ENCODE measurements around the gene SPATA18.

SPATA18 gene

GRCh38 chr4:52107336-52107735 is 56.2 kb downstream of the SPATA18 start:
- no peak for TF ChIP-seq CTCF (conservative IDR thresholded peaks at IDR 0.05; ENCODE audit: control insufficient read depth, insufficient read depth, low read depth, low read length)
- no peak overlapping the region for H3K4me3 ChIP-seq (ENCODE audit: control insufficient read depth, low read depth, low read length)
- peak; percentile 59 for DNase-seq (ENCODE audit: low read depth)

GRCh38 chr4:52107745-52108144 is 56.6 kb downstream of the SPATA18 start:
- TF ChIP-seq CTCF (conservative IDR thresholded peaks at IDR 0.05; ENCODE audit: control insufficient read depth, insufficient read depth, low read depth, low read length) = peak; percentile 33
- no peak overlapping the region for H3K4me3 ChIP-seq (ENCODE audit: control insufficient read depth, low read depth, low read length)
- peak; percentile 25 for DNase-seq (ENCODE audit: low read depth)

- TF ChIP-seq CTCF (conservative IDR thresholded peaks at IDR 0.05; ENCODE audit: control insufficient read depth, insufficient read depth, low read depth, low read length) = no peak
- DNase-seq (ENCODE audit: low read depth) = peak; percentile 77
- H3K4me3 ChIP-seq (ENCODE audit: control insufficient read depth, low read depth, low read length) = no peak overlapping the region
These were observed 59.1 kb downstream of the SPATA18 start for GRCh38 chr4:52110171-52110570.

GRCh38 chr4:52111995-52112394 is 60.9 kb downstream of the SPATA18 start:
- DNase-seq (ENCODE audit: low read depth) = peak; percentile 75
- H3K4me3 ChIP-seq (ENCODE audit: control insufficient read depth, low read depth, low read length) = no peak overlapping the region
- TF ChIP-seq CTCF (conservative IDR thresholded peaks at IDR 0.05; ENCODE audit: control insufficient read depth, insufficient read depth, low read depth, low read length) = no peak

GRCh38 chr4:52112411-52112810 is 61.3 kb downstream of the SPATA18 start:
- no peak overlapping the region for H3K4me3 ChIP-seq (ENCODE audit: control insufficient read depth, low read depth, low read length)
- DNase-seq (ENCODE audit: low read depth) = peak; percentile 19
- TF ChIP-seq CTCF (conservative IDR thresholded peaks at IDR 0.05; ENCODE audit: control insufficient read depth, insufficient read depth, low read depth, low read length) = no peak

- TF ChIP-seq CTCF (conservative IDR thresholded peaks at IDR 0.05; ENCODE audit: control insufficient read depth, insufficient read depth, low read depth, low read length) = no peak
- H3K4me3 ChIP-seq (ENCODE audit: control insufficient read depth, low read depth, low read length) = no peak overlapping the region
- no peak for DNase-seq (ENCODE audit: low read depth)
These were observed 65.5 kb downstream of the SPATA18 start for GRCh38 chr4:52116641-52117040.

GRCh38 chr4:52126226-52126625 is 75.1 kb downstream of the SPATA18 start:
- no peak for DNase-seq (ENCODE audit: low read depth)
- no peak for TF ChIP-seq CTCF (conservative IDR thresholded peaks at IDR 0.05; ENCODE audit: control insufficient read depth, insufficient read depth, low read depth, low read length)
- H3K4me3 ChIP-seq (ENCODE audit: control insufficient read depth, low read depth, low read length) = no peak overlapping the region
